Embryonic facial prominence (tissue), 1 donor: ENCODE results near the gene COTL1.
"Not testable (repeated sequence)": the region's sequence is repeated elsewhere in the genome, so short reads cannot be mapped to it uniquely, and the experiment has no call there.

Experiments
- DNase-seq: peaks from one replicate; pipeline ENCODE4 v3.0.0-alpha.2; 2016; ENCODE audit errors: extremely low spot score

COTL1 gene

DNA sequence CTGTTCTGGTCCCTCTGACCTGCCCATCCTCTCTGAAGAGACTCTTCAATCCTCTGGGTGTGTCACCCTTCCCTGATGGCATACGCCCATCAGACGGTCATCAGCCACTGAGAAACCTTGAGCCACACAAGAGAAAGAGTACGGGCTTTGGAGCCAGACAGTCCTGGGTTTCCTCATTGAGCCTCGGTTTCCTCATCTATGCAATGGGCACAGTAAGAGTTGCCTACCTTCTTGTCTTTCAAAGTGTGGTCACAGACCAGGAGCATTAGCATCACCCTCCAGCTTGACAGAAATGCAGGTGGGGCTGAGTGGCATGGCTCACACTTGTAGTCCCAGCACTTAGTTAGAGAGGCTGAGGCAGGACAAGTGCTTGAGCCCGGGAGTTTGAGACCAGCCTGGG, 87.3 kb downstream of the COTL1 start:
- no peak for DNase-seq

DNA sequence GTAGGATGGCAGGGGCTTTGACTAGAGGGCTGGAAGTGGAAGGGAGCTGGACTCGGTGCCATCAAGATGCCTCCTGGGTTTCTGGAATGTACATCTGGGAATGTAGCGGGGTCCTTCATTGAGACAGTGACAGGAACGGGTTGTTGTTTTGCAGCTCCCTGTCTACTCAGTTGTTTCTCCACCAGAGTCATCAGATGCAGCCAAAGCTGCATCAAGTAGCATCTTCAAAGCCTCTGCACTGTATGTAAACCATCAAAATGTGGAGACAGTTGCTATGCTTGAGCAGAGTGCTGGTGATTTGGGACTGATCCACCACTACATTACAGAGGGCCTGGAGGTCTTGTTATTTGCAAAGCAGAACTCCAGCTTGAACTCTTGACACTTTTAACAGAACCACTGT, 88.3 kb downstream of the COTL1 start:
- no peak for DNase-seq

DNA sequence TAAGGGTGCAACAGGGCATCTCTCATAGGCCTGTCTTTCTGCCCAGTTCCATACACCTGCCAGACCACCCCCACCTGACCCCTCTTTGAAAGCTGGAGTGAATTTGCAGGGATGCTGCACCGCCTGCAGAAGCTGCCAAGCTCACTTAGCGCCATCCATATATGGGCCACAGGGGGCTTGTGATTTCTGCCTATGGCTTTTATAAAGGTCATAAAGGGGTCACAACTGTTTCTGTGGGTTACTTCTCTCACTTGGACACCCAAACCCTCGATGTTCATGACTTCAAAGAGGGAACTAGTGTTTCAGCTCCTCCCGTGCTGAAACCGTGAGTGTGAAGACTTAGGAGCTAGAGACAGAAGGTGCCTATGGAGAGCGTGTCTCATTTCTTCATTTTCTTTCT, 89.6 kb downstream of the COTL1 start:
- DNase-seq = no peak

DNA sequence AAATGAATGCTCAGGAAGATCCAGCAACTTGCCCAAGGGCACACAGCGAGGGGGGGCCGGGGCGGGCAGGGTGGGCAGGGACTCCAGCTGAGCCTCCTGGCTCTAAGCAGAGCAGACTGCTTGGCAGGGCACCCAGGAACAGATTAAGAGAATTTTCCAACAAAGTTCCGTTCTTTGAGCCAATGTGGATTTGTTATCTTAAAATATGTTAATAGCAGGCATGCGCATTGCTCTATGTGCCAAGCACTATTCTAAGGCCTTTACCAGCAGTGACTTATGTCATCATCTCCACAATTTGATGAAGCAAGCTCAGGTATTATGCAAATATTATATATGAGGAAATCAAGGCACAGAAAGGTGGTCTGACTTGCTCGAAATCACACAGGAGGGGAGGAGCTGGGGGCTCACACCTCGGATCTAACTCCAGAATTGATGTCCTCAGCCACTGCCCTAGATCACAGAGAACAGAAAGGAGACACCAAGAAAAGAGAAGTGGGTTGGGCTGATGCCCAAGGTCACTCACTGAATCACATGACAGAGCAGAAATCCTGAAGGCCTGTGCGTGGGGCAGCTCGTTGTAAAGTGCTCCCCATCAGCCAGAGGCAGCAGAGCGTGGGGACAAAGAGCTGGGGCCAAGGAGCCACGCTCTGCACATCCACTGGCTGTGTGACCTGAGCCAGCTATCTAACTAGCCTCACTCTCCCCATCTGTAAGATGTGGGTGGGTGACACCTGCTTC, 90.2 kb downstream of the COTL1 start:
- DNase-seq = no peak

DNA sequence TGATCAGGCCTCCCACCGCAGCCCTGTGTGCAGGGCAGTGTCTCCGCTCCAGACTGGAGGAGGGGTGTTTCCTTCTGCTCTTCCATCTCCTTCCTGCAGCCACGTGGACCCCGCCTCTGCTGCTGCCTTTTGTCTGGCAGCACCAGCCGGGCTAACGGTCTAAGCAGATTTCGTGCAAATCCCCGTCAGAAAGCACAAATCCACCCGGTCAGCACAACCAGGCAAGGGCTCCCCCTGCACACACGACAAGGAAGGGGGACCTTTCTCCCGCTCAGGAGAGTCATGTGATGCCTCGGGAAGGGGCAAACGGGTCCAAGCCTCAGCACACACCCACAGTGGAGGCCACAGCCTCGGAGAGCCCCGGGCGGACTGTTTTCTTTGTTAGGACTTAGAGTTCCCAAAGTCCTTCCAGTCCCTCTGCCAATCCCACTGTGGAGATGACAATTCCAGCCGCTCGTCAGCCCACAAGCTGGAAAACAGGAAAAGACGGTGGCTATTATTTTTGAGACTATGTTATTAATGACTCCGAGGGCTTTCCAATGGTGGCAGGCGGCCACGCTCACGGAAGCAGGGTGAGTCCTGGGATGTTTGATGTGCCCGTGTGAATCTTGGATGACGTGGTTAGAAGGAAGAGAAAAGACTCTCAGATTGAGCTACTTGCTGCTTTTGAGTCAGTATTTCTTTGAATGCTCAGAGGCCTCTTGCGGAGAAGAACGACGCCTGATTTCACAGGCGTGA, 90.9 kb downstream of the COTL1 start:
- DNase-seq = no peak

DNA sequence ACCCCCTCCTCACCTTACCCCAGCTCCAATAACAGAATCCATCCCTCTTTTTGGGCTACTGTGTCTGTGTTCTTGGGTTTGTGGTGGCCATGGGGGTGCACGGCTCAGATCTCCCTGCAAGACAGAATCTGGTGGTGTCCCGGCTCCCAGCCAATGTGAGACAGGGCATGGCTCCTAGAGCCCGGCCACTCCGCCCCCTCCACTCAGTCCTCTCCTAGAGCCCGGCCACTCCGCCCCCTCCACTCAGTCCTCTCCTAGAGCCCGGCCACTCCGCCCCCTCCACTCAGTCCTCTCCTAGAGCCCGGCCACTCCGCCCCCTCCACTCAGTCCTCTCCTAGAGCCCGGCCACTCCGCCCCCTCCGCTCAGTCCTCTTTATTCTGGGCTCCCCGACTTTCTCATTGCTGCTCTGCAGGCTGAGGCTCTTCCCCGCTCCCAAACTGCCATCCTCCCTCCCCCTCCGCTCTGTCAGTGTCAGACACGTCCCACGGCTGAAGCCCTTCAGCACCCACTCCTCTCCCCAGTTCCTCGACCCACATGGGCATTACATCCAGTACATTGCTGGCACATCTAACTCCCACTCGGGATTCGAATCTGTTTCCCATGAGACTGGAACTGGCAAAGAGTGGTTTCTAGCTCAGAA, 92.8 kb downstream of the COTL1 start:
- DNase-seq = not testable (repeated sequence)

DNA sequence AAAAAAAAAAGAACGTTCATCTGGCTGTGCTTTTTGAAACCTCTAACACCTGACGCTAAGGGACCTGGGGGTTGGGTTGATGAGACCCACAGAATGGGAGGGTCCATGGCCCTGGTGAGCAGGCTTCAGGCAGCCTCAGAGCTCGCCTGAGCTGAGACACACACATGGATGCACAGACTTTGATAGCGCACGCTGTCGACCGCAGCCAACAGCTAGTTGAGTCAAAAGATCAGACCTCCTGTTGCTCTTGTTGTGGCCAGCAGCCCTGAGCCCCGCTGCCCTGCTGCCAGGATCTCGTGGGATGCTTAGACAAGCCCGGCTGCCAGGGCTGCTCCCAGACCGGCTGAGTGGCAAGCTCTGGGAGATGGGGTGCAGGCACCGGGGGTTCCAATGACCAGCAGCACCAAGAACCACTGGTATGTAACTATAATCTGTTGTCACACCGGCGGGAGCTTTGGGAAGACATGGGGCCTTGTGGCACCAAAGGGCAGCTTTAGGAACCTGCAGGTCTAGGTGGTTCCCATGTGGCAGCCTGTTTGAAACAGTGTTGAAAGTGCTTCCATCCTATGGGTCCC, 93.4 kb downstream of the COTL1 start:
- DNase-seq = no peak

DNA sequence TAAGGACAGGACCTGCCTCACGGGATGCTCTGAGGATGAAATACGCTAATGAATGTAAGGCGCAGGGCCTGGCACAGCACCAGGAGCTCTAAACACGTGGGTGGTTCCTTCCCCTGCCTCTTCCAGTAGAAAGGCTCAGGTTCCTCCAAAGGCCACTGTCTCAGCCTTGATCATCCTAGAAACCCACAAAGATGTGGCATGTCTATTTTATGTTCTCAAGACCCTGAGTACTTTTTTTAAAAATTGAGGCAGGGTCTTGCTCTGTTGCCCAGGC, 96.4 kb downstream of the COTL1 start:
- no peak for DNase-seq

DNA sequence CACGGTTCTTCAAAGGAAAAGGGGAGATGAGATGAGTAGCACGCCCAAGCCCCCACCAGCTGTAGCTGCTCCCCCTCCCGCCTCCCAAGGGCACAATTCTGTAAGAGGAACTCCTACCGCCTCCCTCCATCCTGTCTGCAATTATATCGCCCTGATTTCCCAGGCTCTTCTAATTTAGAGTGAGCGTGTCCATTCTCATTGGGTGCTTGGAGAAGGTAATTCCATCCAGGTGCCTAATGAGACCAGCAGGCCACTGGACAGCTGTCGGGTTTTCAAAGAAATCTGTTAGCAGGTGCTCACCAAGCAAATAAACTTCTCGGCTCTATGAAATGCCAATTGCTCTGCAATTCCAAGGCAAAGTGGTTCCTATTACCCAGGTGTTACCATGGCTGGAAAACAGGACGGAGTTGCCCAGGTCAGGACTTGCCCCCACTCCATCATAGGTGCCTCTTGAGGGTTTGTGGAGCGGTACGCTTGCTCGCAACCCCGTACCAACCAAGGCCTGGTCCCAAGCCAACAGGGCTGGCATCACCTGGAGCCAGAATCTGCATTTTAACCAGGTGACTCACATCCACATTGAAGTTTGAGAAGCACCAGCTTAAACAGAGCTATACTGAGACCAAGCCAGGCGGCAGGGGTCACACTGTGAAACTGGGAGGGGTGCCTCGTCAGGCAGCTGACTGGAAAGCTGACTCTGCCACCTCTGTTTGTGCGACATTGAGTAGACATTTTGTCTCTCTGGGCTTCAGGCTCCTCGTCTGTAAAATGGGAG, 97.0 kb downstream of the COTL1 start:
- DNase-seq = no peak

DNA sequence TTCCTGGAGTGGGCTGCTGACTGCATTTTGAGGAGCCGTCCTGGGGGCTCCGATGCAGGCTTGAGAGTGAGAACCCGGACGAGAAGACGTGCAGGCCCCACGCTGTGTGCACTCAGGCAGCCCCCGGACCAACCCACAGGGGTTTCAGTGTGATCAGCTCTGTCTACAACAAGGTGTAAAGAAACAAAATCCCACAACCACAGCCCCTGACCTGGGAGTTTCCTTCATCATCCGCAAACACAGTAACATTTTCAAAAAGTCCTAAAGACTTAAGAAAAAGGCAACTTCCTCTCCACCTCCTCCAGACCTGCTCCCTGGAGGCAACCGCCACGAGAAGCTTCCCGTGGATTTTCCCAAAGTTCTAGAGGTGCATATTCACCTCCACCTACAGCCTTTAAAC, 98.0 kb downstream of the COTL1 start:
- no peak for DNase-seq

DNA sequence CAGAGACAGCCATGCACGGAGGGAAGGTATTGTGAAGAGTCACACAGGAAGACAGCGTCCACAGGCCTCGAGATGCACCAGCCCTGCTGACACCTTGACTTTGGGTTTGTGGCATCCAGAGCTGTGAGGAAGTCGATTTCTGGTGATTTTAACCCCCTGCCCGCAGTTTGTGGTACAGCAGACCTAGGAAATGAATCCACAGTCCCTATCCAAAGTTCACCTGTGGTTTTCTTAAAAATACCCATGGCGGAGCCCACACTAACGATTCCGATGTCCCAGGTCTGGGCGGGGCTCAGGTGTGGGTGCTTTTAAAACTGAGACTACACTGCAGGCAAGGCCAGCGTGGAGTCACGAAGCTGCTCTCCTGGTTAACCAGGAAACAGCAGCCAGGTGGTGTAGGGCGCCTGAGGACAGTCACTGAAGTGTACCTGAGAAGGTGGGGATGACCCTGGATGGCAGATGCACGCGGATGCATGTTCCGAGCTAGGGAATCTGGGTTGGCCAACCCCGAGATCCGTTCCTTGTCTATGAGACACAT, 99.0 kb downstream of the COTL1 start:
- no peak for DNase-seq

DNA sequence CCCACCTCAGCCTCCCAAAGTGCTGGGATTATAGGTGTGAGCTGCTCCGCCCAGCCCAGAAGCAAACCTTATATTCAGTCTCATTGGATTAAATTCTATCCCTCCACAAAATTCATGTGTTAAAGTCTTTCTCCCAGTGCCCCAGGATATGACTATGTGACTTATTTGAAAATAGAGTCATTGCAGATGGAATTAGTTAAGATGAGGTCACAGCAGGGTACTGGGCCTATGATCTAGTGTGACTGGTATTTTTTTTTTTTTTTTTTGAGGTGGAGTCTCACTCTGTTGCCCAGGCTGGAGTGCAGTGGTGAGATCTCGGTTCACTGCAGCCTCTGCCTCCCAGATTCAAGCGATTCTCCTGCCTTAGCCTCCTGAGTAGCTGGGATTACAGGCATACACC, 99.7 kb downstream of the COTL1 start:
- DNase-seq = not testable (repeated sequence)

DNA sequence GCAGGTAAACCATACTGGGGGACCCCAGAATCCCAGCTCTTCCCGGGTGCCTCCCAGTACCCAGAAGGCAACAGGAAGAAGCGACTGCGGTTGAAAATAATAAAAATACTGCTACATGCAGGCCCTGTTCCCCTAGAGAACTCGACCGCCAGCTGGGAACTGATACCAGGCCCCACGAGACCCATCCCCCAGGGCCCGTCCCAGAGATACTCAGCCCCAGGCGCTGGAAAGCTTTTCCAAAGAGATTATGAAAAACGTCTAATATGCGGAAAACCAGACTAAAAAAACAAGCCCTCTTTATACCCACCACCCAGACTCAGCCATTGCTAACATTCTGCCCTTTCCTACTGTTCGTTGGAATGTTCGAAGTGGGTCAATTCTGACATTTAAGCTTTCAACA, 100.5 kb downstream of the COTL1 start:
- DNase-seq = no peak
